Body of pancreas (tissue), 4 donors: ENCODE results near the gene BORCS6. TPM values are rescaled to one million over a fixed set of nuclear protein-coding genes. Genes with fewer than 3 reads are reported as not detected.
A peak's percentile ranks its signal among the peaks of the same experiment; 100 is the strongest.

Source experiments
- ATAC-seq: fragments of 150-250 bp; one replicate; pipeline ENCODE4 v1.9.1; 2016
- DNase-seq, 4 donors: peaks; one replicate each; pipeline ENCODE4 v3.0.0-alpha.2; 2019
- H3K27ac ChIP-seq, 4 donors: fragments of 200-600 bp; sonication (generic); 1 replicate in 3 of 4; 2 replicates in 1 of 4; pipeline versions ENCODE4 v1.5.1 to v1.6.1; 2016 to 2019; ENCODE audit warnings: mild to moderate bottlenecking in 1 of 4, mixed read lengths in 1 of 4, moderate library complexity in 1 of 4
- H3K27me3 ChIP-seq, 2 donors: fragments of 200-600 bp; sonication (generic); one replicate each; pipeline ENCODE4 v1.6.0; 2016; ENCODE audit warnings: mild to moderate bottlenecking in 1 of 2
- H3K36me3 ChIP-seq, 2 donors: fragments of 200-600 bp; sonication (generic); replicated peaks in 1 of 2; 2 replicates each; pipeline ENCODE4 v1.5.1; 2016; ENCODE audit warnings: low read depth in 2 of 2; ENCODE audit not compliant: insufficient read depth in 1 of 2
- H3K4me1 ChIP-seq: fragments of 200-600 bp; sonication (generic); one replicate; pipeline ENCODE4 v1.6.0; 2016
- H3K4me3 ChIP-seq, 2 donors: fragments of 200-600 bp; sonication (generic); 1 replicate in 1 of 2; 2 replicates in 1 of 2; pipeline ENCODE4 v1.5.1; 2016 to 2019
- H3K9me3 ChIP-seq, 3 donors: fragments of 200-600 bp; sonication (generic); 1 replicate in 2 of 3; 2 replicates in 1 of 3; pipeline ENCODE4 v1.5.1; 2016
- CTCF ChIP-seq, 7 experiments: fragments of 450-650 bp in 4 of 7; fragments of 200-600 bp in 3 of 7; sonication (generic) in 3 of 7; IDR thresholded peaks; one replicate each; pipeline ENCODE4 v1.5.1; 2016 to 2019; ENCODE audit warnings: antibody characterized with exemption in 7 of 7
- POLR2A ChIP-seq, 3 donors: fragments of 450-650 bp; IDR thresholded peaks; one replicate each; pipeline ENCODE4 v1.6.1; 2016; ENCODE audit warnings: antibody characterized with exemption in 3 of 3, mild to moderate bottlenecking in 2 of 3
- WGBS, 2 donors: methylation state at CpG; one replicate each; pipeline ENCODE4 v1.1.5; 2017; 5-methylcytosine and 5-hydroxymethylcytosine counted together
- intact Hi-C: fragments of 100-400 bp; cut with DNase I; formaldehyde crosslinking; loops from one replicate; pipeline ENCODE4 v1.15.1; 2023
- total RNA-seq, 2 donors: library from RNA; depleted of rRNA; stranded (reverse); fragments of >200 nt; gene quantifications; one replicate each; pipeline ENCODE4 v1.1.0, GENCODE V29; 2016

BORCS6 gene
- total RNA-seq, 2 donors from 2014 or later, result 11.9 to 16.2 TPM

- ATAC-seq, result no peak
- Histone ChIP-seq H3K36me3 (no peaks in the 10 kb centered on the region), H3K4me1 (peaks cover 20% of the 10 kb centered on the region), H3K27ac (no peak overlapping the region), H3K27me3 (no peaks in the 10 kb centered on the region), H3K4me3 (no peak overlapping the region), H3K9me3 (no peaks in the 10 kb centered on the region)
- WGBS, 2 donors, result 89 to 93% methylated on average over 6 of the region's 6 CpGs
- intact Hi-C loops, result no loop called here
- no peak for DNase-seq
- no peak for TF ChIP-seq POLR2A (IDR thresholded peaks at IDR 0.05)
- TF ChIP-seq CTCF (IDR thresholded peaks at IDR 0.05), result no peak
These were observed 23.2 kb downstream of the BORCS6 start for GRCh38 chr17:8166731-8167130.

- TF ChIP-seq CTCF (IDR thresholded peaks at IDR 0.05) (no peak), POLR2A (IDR thresholded peaks at IDR 0.05) (no peak)
- Histone ChIP-seq H3K9me3 (no peaks in the 10 kb centered on the region), H3K27ac (peak overlapping the region; percentile 41 to 99 (median 99)), H3K27me3 (no peaks in the 10 kb centered on the region), H3K4me1 (peaks cover 32% of the 10 kb centered on the region), H3K4me3 (no peak overlapping the region), H3K36me3 (no peaks in the 10 kb centered on the region)
- ATAC-seq, result no peak
- peak in 1 of 4 donors; percentile 12 for DNase-seq
- 59 to 64% methylated on average over 5 to 6 of the region's 6 CpGs for WGBS, 2 donors
- intact Hi-C loops, result no loop called here
These were observed 25.2 kb downstream of the BORCS6 start for GRCh38 chr17:8164815-8165131.

GRCh38 chr17:8163978-8164814 is 25.8 kb downstream of the BORCS6 start:
- H3K9me3 ChIP-seq, result no peaks in the 10 kb centered on the region
- no peaks in the 10 kb centered on the region for H3K27me3 ChIP-seq
- ATAC-seq (no peak), DNase-seq (peak in 3 of 4 donors; percentile 70 to 81 (median 73))
- no peaks in the 10 kb centered on the region for H3K36me3 ChIP-seq
- 17 to 27% methylated on average over 7 to 13 of the region's 13 CpGs for WGBS, 2 donors
- intact Hi-C loops, result no loop called here
- TF ChIP-seq CTCF (IDR thresholded peaks at IDR 0.05), result no peak
- TF ChIP-seq POLR2A (IDR thresholded peaks at IDR 0.05), result peak in 1 of 3 donors; percentile 25
- H3K27ac ChIP-seq, result peak overlapping the region; percentile 41 to 99 (median 99)
- peaks cover 38% of the 10 kb centered on the region for H3K4me1 ChIP-seq
- H3K4me3 ChIP-seq, result no peak overlapping the region

GRCh38 chr17:8162997-8163977 is 26.7 kb downstream of the BORCS6 start:
- WGBS, 2 donors, result 17 to 53% methylated on average over 15 to 33 of the region's 55 CpGs
- ATAC-seq, result peak; percentile 32
- no peaks in the 10 kb centered on the region for H3K27me3 ChIP-seq
- no peaks in the 10 kb centered on the region for H3K36me3 ChIP-seq
- peaks cover 47% of the 10 kb centered on the region for H3K4me1 ChIP-seq
- H3K27ac ChIP-seq, result peak overlapping the region; percentile 90 to 99 (median 99)
- intact Hi-C loops, result no loop called here
- DNase-seq, result peak in 3 of 4 donors; percentile 49 to 51 (median 50)
- TF ChIP-seq POLR2A (IDR thresholded peaks at IDR 0.05), result peak in 2 of 3 donors; percentile 6 to 35
- no peak for TF ChIP-seq CTCF (IDR thresholded peaks at IDR 0.05)
- H3K4me3 ChIP-seq, result no peak overlapping the region
- H3K9me3 ChIP-seq, result no peaks in the 10 kb centered on the region
